ENCODE results near the gene ZNF556. TPM values are rescaled to one million over a fixed set of nuclear protein-coding genes. Genes with fewer than 3 reads are reported as not detected.
A peak's percentile ranks its signal among the peaks of the same experiment; 100 is the strongest.

The ZNF556 gene
- polyA plus RNA-seq, 3 donors: not detected

DNA sequence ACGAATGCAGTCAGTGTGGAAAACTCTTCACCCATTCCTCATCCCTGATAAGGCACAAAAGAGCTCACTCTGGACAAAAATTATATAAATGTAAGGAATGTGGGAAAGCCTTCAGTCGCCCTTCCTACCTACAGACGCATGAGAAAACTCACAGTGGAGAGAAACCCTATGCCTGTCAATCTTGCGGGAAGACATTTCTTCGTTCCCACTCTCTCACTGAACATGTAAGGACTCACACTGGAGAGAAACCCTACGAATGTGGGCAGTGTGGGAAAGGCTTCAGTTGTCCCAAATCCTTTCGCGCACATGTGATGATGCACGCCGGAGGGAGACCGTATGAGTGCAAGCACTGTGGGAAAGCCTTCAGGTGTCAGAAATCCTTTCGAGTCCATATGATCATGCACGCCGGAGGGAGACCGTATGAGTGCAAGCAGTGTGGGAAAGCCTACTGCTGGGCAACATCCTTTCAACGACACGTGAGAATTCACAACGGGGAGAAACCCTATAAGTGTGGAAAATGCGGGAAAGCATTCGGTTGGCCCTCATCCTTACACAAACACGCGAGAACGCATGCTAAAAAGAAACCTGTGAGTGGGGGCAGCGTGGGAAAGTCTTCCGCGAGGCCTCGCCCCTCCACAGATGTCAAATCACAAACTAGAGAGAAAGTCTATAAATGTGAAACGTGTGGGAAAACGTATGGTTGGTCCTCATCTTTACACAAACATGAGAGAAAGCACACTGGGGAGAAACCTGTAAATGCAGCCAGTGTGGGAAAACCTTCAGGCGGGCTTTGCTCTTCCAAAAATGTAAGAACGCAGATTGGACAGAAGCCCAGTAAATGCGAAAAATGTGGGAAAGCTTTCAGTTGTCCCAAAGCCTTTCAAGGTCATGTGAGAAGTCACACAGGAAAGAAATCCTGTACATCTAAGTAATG lies 10.5 kb downstream of the ZNF556 start:
- Histone ChIP-seq H3K4me1 (ENCODE audit: control insufficient read depth in 1 of 2, insufficient read depth in 2 of 2, low read length in 2 of 2) (no peaks in the 10 kb centered on the region), H3K27me3 (ENCODE audit: control insufficient read depth in 2 of 2, insufficient read depth in 2 of 2, low read length in 2 of 2) (no peaks in the 10 kb centered on the region), H3K79me2 (ENCODE audit: insufficient read depth, low read length) (no peaks in the 10 kb centered on the region), H3K4me3 (replicated peaks in 1 of 3; ENCODE audit: low read depth in 2 of 3, low read length in 3 of 3) (peak overlapping the region in 1 of 3 experiments; percentile 34), H3K9me3 (replicated peaks in 1 of 2; ENCODE audit: control insufficient read depth in 1 of 2, insufficient read depth in 1 of 2, low read length in 2 of 2) (peaks cover 35 to 54% of the 10 kb centered on the region in 2 donors), H3K4me2 (replicated peaks; ENCODE audit: extremely low read depth, low read length, poor library complexity, severe bottlenecking) (no peak overlapping the region), H2AFZ (ENCODE audit: insufficient read depth, low read depth, low read length, poor library complexity, severe bottlenecking) (no peak overlapping the region), H3K9ac (ENCODE audit: insufficient read depth, low read length, poor library complexity, severe bottlenecking) (no peak overlapping the region), H3K36me3 (replicated peaks in 1 of 2; ENCODE audit: control insufficient read depth in 1 of 2, insufficient read depth in 2 of 2, low read length in 2 of 2) (no peaks in the 10 kb centered on the region), H3K27ac (ENCODE audit: low read depth in 1 of 2, low read length in 2 of 2) (no peak overlapping the region), H4K20me1 (ENCODE audit: insufficient read depth, low read length) (no peaks in the 10 kb centered on the region)
- TF ChIP-seq, protein P1, sequence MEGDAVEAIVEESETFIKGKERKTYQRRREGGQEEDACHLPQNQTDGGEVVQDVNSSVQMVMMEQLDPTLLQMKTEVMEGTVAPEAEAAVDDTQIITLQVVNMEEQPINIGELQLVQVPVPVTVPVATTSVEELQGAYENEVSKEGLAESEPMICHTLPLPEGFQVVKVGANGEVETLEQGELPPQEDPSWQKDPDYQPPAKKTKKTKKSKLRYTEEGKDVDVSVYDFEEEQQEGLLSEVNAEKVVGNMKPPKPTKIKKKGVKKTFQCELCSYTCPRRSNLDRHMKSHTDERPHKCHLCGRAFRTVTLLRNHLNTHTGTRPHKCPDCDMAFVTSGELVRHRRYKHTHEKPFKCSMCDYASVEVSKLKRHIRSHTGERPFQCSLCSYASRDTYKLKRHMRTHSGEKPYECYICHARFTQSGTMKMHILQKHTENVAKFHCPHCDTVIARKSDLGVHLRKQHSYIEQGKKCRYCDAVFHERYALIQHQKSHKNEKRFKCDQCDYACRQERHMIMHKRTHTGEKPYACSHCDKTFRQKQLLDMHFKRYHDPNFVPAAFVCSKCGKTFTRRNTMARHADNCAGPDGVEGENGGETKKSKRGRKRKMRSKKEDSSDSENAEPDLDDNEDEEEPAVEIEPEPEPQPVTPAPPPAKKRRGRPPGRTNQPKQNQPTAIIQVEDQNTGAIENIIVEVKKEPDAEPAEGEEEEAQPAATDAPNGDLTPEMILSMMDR (IDR thresholded peaks at IDR 0.05): no peak
- no peak for DNase-seq
- H3K4me1 Mint-ChIP-seq: peaks cover 4% of the 10 kb centered on the region
- no peak overlapping the region for H3K27ac Mint-ChIP-seq
- no peak overlapping the region for H3K4me3 Mint-ChIP-seq
- peaks cover 13 to 59% (median 53%) of the 10 kb centered on the region in 7 donors for H3K9me3 Mint-ChIP-seq
- intact Hi-C loops (cut with micrococcal nuclease): loop anchor here in 1 of 2 donors (10.0 kb wide), 1 partner anchor 233 kb away; no protein-coding TSS in a partner anchor
- 84% methylated on average over 13 of the region's 32 CpGs for WGBS (ENCODE audit: insufficient coverage)
- peaks cover 3 to 6% (median 3%) of the 10 kb centered on the region in 3 donors for H3K27me3 Mint-ChIP-seq (ENCODE audit: low read depth in 3 of 3)
- no peaks in the 10 kb centered on the region for H3K36me3 Mint-ChIP-seq

DNA sequence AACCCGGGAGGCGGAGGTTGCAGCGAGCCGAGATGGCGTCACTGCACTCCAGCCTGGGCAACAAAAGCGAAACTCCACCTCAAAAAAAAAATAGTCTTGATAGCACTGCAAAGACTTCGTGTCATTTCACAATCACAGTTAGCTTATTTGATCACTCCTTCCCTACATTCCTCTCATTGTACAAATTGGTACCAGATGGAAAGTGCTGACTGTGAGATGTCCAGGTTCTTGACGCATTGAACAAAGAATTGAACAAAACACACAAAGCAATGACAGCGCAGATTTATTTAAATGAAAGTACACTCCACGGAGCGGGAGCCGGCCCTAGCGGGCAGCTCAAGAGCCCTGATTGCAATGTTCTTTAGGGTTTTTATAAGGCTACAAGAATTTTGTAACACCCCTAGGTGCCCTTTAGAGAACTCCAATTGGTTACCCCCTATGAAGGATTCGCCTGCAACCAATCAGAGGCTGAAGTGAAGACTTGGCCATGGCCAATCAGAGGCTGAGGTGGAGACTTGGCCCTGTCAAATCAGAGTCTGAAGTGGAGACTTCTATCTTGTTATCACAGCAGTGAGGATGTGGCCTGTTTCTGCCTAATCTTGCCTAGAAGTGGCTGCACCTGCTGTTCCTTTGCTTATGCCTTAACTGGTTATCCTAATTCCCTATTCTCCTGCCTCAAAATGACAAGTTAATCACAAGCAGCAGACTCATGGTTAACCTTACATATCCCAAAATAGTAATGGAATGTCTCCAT lies 16.7 kb downstream of the ZNF556 start:
- TF ChIP-seq, protein P1 (IDR thresholded peaks at IDR 0.05): no peak
- H3K79me2 ChIP-seq (ENCODE audit: insufficient read depth, low read length): no peaks in the 10 kb centered on the region
- H3K4me1 ChIP-seq (ENCODE audit: control insufficient read depth in 1 of 2, insufficient read depth in 2 of 2, low read length in 2 of 2): no peaks in the 10 kb centered on the region
- no peaks in the 10 kb centered on the region for H3K27me3 ChIP-seq (ENCODE audit: control insufficient read depth in 2 of 2, insufficient read depth in 2 of 2, low read length in 2 of 2)
- Mint-ChIP-seq H3K36me3 (no peaks in the 10 kb centered on the region), H3K27ac (no peak overlapping the region), H3K4me3 (no peak overlapping the region), H3K4me1 (peaks cover 9% of the 10 kb centered on the region), H3K27me3 (ENCODE audit: low read depth in 3 of 3) (peaks cover 2 to 6% (median 6%) of the 10 kb centered on the region in 3 donors), H3K9me3 (peaks cover 5 to 26% (median 19%) of the 10 kb centered on the region in 7 donors)
- H3K9me3 ChIP-seq (replicated peaks in 1 of 2; ENCODE audit: control insufficient read depth in 1 of 2, insufficient read depth in 1 of 2, low read length in 2 of 2): peaks cover 8 to 19% of the 10 kb centered on the region in 2 donors
- WGBS (ENCODE audit: insufficient coverage): 79% methylated on average over 2 of the region's 14 CpGs
- no peak overlapping the region for H2AFZ ChIP-seq (ENCODE audit: insufficient read depth, low read depth, low read length, poor library complexity, severe bottlenecking)
- intact Hi-C loops (cut with micrococcal nuclease): no loop called here
- H3K9ac ChIP-seq (ENCODE audit: insufficient read depth, low read length, poor library complexity, severe bottlenecking): no peak overlapping the region
- H3K4me2 ChIP-seq (replicated peaks; ENCODE audit: extremely low read depth, low read length, poor library complexity, severe bottlenecking): no peak overlapping the region
- H3K36me3 ChIP-seq (replicated peaks in 1 of 2; ENCODE audit: control insufficient read depth in 1 of 2, insufficient read depth in 2 of 2, low read length in 2 of 2): no peaks in the 10 kb centered on the region
- DNase-seq: no peak
- no peak overlapping the region for H3K27ac ChIP-seq (ENCODE audit: low read depth in 1 of 2, low read length in 2 of 2)
- no peaks in the 10 kb centered on the region for H4K20me1 ChIP-seq (ENCODE audit: insufficient read depth, low read length)
- no peak overlapping the region for H3K4me3 ChIP-seq (replicated peaks in 1 of 3; ENCODE audit: low read depth in 2 of 3, low read length in 3 of 3)

All from CD14-positive monocyte (primary cell).